HCT116 (cell line): Measurements from ENCODE around the gene ZNF784.

Experiments
- CEBPB ChIP-seq: IDR thresholded peaks from 2 replicates; pipeline ENCODE4 v1.6.1; 2012; ENCODE audit warnings: low read depth
- POLR2AphosphoS5 ChIP-seq: IDR thresholded peaks from 2 replicates; pipeline ENCODE4 v1.6.1; 2011; ENCODE audit warnings: mild to moderate bottlenecking, low read depth, low read length, moderate library complexity

- peak; percentile 53 for TF ChIP-seq POLR2AphosphoS5
- no peak for TF ChIP-seq CEBPB
Measured at GRCh38 chr19:55642153-55643002, 18.0 kb upstream of the ZNF784 start.
